ENCODE measurements around the gene MYO9B. TPM values are rescaled to one million over a fixed set of nuclear protein-coding genes. Genes with fewer than 3 reads are reported as not detected.

Gene MYO9B
- total RNA-seq, 1 donor from 2014 or later, result 77.3 TPM

- no peak for DNase-seq (ENCODE audit: low spot score)
Observed at GRCh38 chr19:17213334-17213733, 137.8 kb downstream of the MYO9B start.

- no peak for DNase-seq (ENCODE audit: low spot score)
Observed at GRCh38 chr19:17214508-17215126, 139.0 kb downstream of the MYO9B start.

- DNase-seq (ENCODE audit: low spot score), result peak; percentile 93
Observed at GRCh38 chr19:17215127-17215971, 139.8 kb downstream of the MYO9B start, which contains the start of gene USE1. USE1 (plus strand) TSS chr19:17215357; CDS start chr19:17215406, 49 bp downstream.

- no peak for DNase-seq (ENCODE audit: low spot score)
Observed at GRCh38 chr19:17216058-17216670, 140.6 kb downstream of the MYO9B start.

- DNase-seq (ENCODE audit: low spot score), result no peak
Observed at GRCh38 chr19:17219286-17219685, 143.7 kb downstream of the MYO9B start.

DNA sequence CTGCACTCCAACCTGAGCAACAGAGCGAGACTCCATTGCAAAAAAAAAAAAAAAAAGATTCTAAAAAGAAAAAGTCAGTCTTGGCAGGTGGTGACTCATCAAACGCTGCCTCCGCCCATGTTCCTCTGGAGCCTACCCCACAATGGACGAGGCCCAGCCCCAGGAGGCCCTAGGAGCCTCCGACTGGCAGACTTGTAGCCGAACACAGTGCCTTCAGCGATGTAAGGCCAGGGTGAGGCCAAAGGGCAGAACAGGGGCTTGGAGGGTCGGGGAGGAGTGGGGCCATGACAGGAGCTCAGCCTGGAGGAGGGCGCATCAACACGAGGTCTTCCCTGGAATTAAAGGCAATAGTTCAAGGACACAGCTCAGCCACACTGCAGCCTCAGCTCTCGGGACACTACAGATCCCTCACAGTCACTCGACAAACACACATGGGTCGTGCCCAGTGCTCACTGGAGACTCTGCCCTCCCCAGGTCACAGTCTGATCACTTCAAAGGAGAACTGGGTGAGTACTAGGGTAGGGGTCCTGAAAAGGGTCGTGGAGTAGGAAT, 144.7 kb downstream of the MYO9B start:
- no peak for DNase-seq (ENCODE audit: low spot score)

- no peak for DNase-seq (ENCODE audit: low spot score)
Observed at GRCh38 chr19:17225053-17225452, 149.5 kb downstream of the MYO9B start.

DNA sequence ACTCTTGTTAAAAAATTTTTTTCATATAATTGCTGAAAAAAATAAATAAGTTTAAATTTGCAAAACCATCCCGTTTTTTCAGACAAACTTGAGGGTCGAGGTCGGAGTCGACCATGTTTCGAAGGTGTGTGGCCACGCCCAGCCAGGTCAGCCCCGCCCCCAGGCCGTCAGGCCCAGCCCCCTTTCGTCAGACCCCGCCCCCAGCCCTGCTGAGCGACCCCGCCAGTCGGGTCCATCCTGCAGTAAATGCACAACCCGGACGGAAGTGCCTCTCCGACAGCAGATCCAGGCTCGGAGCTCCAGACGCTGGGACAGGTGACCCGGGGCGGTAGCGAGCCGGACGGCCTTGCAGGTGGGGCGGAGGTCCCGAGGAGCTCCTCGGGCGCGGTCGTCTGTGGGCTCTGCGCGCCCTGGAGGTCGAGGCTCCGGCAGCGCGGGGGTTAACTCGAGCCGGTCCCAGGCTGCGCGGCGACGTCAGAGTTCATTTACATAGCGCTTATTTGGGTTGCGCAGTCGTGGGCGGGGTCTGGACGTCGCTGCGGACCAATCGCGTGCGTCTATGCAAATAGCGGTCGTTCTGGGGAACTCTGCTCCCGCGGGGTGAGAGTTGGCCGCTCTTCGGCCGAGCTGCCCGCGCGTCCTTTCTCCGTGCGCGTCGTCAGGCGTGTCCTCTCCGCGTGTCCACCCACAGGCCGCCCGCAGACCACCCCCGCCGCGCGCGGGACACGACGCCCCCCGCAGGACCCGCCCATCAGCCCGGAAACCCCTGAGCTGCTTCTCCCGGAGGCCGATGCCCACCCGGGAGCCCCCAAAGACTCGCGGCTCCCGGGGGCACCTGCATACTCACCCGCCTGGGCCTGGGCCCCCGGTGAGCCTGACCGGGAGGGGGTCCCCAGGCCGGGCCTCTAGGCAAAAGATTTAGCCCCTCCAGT, 150.7 kb downstream of the MYO9B start, which contains the start of gene OCEL1:
OCEL1 (plus strand) TSS at position 225 of the 932 bp plus-strand sequence; CDS start at position 247, 22 bp downstream.
- peak; percentile 98 for DNase-seq (ENCODE audit: low spot score)

DNA sequence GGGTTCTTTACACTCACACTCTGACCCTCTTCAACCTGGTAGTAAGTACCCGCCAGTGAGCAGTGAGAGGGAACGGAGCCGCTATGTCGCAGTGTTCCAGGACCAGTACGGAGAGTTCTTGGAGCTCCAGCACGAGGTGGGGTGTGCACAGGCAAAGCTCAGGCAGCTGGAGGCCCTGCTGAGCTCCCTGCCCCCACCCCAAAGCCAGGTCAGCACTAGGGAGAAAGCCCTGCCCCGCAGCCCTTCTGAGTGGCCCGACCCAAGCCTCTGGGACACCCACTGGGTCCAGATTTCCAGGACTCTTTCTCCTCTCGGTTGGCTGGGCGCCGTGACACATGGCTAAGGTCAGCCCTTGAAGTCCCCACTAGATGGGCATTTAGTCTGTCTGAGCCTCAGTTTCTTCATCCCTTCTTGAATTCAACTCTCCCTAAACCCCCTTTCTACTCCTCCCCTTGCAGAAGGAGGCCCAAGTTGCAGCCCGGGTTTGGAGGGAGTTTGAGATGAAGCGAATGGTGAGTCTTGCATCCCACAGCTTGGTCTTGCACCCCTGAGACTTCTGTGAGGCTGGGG, 152.3 kb downstream of the MYO9B start:
- no peak for DNase-seq (ENCODE audit: low spot score)

GRCh38 chr19:17229890-17230289, 154.3 kb downstream of the MYO9B start:
- no peak for DNase-seq (ENCODE audit: low spot score)

- DNase-seq (ENCODE audit: low spot score), result no peak
Observed at GRCh38 chr19:17232258-17232657, 156.7 kb downstream of the MYO9B start.

DNA sequence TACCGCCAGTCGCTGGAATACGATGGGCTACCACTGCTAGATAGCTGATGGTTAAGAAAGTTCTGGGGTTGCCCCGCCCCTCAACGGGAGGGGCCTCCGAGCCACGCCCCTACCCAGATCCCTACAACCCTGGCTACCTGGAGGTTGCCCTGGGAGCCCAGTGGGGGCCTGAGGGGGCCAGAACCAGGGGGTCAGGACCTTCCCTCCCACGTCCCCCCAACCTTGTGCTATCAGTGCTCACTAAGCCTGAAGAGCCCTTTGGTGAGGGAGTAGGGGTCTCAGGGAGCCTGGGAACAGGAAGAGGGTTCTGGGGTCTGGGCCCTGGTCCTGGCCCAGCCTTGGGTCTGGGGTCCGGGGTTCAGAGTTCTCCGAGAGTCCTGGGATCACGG, 159.3 kb downstream of the MYO9B start:
- no peak for DNase-seq (ENCODE audit: low spot score)

- no peak for DNase-seq (ENCODE audit: low spot score)
Observed at GRCh38 chr19:17235300-17235970, 159.9 kb downstream of the MYO9B start.

DNA sequence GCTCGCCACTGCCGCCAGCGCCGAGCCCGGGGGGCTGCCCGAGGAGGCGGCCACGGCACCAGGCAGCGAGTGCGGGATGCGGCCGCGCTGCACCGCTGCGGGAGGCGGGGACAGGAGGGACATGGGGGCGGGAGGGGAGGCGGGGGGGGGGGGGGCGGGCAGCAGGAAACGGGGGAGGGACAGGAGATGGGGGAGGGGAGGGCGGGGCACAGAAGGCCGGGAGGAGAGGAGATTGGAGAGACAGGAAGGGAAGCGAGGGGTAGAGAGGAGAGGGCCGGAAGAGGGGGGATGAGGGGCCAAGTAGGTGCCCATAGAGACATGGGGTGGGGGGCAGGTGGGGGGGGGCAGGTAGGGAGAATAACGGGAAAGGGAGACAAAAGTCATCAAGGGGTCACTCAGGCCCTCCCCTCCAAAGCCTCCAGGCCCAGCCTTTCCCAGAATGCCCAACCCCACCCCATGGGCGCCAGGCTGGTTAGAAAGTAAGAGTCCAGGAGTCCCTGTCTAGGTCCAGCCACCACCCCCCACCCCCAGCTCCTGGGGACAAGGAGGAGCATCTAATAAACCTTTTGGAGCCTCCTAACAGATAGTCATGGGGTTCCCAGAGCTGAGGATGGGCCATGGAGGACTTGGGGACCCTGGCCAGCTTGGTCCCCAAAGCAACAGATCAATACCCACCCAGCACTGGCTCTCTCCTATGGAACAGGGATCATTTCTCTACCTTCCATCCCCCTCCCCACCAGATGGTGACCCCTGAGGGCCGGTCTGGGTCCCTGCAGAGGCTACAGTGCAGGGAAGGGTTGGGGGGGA, 160.6 kb downstream of the MYO9B start:
- no peak for DNase-seq (ENCODE audit: low spot score)

DNA sequence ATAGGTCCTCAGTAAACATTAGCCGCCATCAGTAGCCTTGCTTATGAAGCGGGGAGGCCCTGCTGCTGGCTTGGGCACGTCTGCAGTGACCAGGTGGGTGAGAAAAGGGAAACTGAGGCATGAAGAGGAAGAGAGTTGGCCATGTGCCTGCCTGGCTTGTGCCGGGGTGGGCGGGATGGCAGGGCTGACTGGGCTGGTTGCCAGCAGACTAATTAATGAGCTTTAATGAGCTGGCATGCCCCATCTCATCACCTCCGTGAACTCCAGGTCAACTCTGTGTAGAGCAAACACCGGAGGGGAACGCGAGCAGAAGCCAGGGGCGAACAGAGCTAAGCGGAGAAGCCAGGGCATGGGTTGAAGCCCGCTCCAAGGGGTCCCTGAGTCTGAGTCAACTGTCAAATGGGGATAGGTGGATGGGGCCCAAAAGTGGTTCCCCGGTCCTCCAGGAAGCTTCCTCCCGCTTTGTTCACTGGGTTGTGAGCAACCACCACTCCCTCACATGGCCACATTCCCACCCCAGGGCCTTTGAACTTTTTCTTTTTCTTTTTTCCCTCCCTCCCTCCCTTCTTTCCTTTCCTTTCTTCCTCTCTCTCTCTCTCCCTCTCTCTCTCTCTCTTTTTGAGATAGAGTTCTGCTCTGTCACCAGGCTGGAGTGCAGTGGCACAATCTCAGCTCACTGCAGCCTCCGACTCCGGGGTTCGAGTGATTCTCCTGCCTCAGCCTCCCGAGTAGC, 161.4 kb downstream of the MYO9B start:
- DNase-seq (ENCODE audit: low spot score), result no peak

- DNase-seq (ENCODE audit: low spot score), result no peak
Observed at GRCh38 chr19:17237747-17238706, 162.4 kb downstream of the MYO9B start.

GRCh38 chr19:17240062-17240752, 164.6 kb downstream of the MYO9B start:
- no peak for DNase-seq (ENCODE audit: low spot score)
